KMS-11 (cell line): ENCODE data around the gene EHF.
"Not testable (repeated sequence)": the region's sequence is repeated elsewhere in the genome, so short reads cannot be mapped to it uniquely, and the experiment has no call there.

Experiments used
- H2AFZ ChIP-seq: fragments of 200-600 bp; sonication (generic); 2 replicates; pipeline ENCODE4 v1.6.1; 2016; ENCODE audit warnings: antibody characterized with exemption, mixed run types, low read depth
- H3K27ac ChIP-seq: fragments of 200-600 bp; sonication (generic); 2 replicates; pipeline ENCODE4 v1.6.1; 2016; ENCODE audit warnings: mild to moderate bottlenecking, mixed run types
- H3K27me3 ChIP-seq: fragments of 200-600 bp; sonication (generic); 2 replicates; pipeline ENCODE4 v1.6.1; 2017; ENCODE audit warnings: mild to moderate bottlenecking, low read depth, mixed run types, moderate library complexity; ENCODE audit not compliant: insufficient read depth
- H3K36me3 ChIP-seq: fragments of 200-600 bp; sonication (generic); 2 replicates; pipeline ENCODE4 v1.6.1; 2017; ENCODE audit warnings: mild to moderate bottlenecking, mixed run types; ENCODE audit not compliant: insufficient read depth
- H3K4me1 ChIP-seq: fragments of 200-600 bp; sonication (generic); 2 replicates; pipeline ENCODE4 v1.6.1; 2016; ENCODE audit warnings: mild to moderate bottlenecking, low read depth, mixed run types; ENCODE audit not compliant: poor library complexity, severe bottlenecking
- H3K4me2 ChIP-seq: fragments of 200-600 bp; sonication (generic); 2 replicates; pipeline ENCODE4 v1.7.0; 2016; ENCODE audit warnings: mild to moderate bottlenecking, mixed run types
- H3K4me3 ChIP-seq: fragments of 200-600 bp; sonication (generic); IDR thresholded peaks from 2 replicates; pipeline ENCODE4 v1.6.1; 2017; ENCODE audit warnings: low read depth, low read length, mixed read lengths; ENCODE audit not compliant: insufficient read depth
- H3K79me2 ChIP-seq: fragments of 200-600 bp; sonication (generic); 2 replicates; pipeline ENCODE4 v1.6.1; 2016; ENCODE audit warnings: low read depth, mixed run types; ENCODE audit not compliant: insufficient read depth
- H3K9ac ChIP-seq: fragments of 200-600 bp; sonication (generic); 2 replicates; pipeline ENCODE4 v1.6.1; 2016; ENCODE audit warnings: mild to moderate bottlenecking, mixed run types
- H4K20me1 ChIP-seq: fragments of 200-600 bp; sonication (generic); 2 replicates; pipeline ENCODE4 v1.6.1; 2016; ENCODE audit warnings: mild to moderate bottlenecking, mixed run types; ENCODE audit not compliant: insufficient read depth
- CTCF ChIP-seq: fragments of 200-600 bp; sonication (generic); conservative IDR thresholded peaks from 2 replicates; pipeline ENCODE4 v1.6.1; 2017; ENCODE audit warnings: low read depth, mild to moderate bottlenecking, antibody characterized with exemption, low read length, moderate library complexity, mixed read lengths

The EHF gene

GRCh38 chr11:34586488-34587281 is 34.2 kb upstream of the EHF start:
- Histone ChIP-seq H3K4me1 (peaks cover 17% of the 10 kb centered on the region), H3K9ac (no peak overlapping the region), H4K20me1 (no peaks in the 10 kb centered on the region), H3K4me2 (0 out of 2 replicates have a peak overlapping the region, but pooled peaks have one; percentile 17), H3K36me3 (no peaks in the 10 kb centered on the region), H3K27ac (no peak overlapping the region), H3K4me3 (no peak overlapping the region), H3K79me2 (no peaks in the 10 kb centered on the region), H2AFZ (peak overlapping the region; percentile 36; the same call in 1 of the 2 replicates), H3K27me3 (no peaks in the 10 kb centered on the region)
- TF ChIP-seq CTCF, result peak; percentile 53

- TF ChIP-seq CTCF, result no peak
- Histone ChIP-seq H3K79me2 (no peaks in the 10 kb centered on the region), H4K20me1 (no peaks in the 10 kb centered on the region), H3K27ac (no peak overlapping the region), H3K4me1 (peaks cover 17% of the 10 kb centered on the region), H3K4me2 (no peak overlapping the region), H3K4me3 (no peak overlapping the region), H3K27me3 (no peaks in the 10 kb centered on the region), H3K9ac (no peak overlapping the region), H3K36me3 (no peaks in the 10 kb centered on the region), H2AFZ (no peak overlapping the region)
These were observed 33.6 kb upstream of the EHF start for GRCh38 chr11:34587282-34587677.

- H2AFZ ChIP-seq, result no peak overlapping the region
These were observed 32.9 kb upstream of the EHF start for GRCh38 chr11:34588023-34588422.

GRCh38 chr11:34588701-34589100 is 32.2 kb upstream of the EHF start:
- Histone ChIP-seq H4K20me1 (no peaks in the 10 kb centered on the region), H3K27me3 (no peaks in the 10 kb centered on the region), H3K4me1 (peaks cover 17% of the 10 kb centered on the region), H2AFZ (no peak overlapping the region), H3K4me2 (no peak overlapping the region), H3K36me3 (no peaks in the 10 kb centered on the region), H3K79me2 (no peaks in the 10 kb centered on the region), H3K27ac (no peak overlapping the region), H3K9ac (no peak overlapping the region), H3K4me3 (no peak overlapping the region)
- TF ChIP-seq CTCF, result no peak

More at GRCh38 chr11:34588023-34588422, 32.9 kb upstream of the EHF start:
- TF ChIP-seq CTCF, result no peak
- no peaks in the 10 kb centered on the region for H4K20me1 ChIP-seq
- H3K4me1 ChIP-seq, result peaks cover 17% of the 10 kb centered on the region
- H3K36me3 ChIP-seq, result no peaks in the 10 kb centered on the region
- H3K4me3 ChIP-seq, result no peak overlapping the region
- no peak overlapping the region for H3K9ac ChIP-seq
- no peak overlapping the region for H3K4me2 ChIP-seq
- H3K27me3 ChIP-seq, result no peaks in the 10 kb centered on the region
- H3K79me2 ChIP-seq, result no peaks in the 10 kb centered on the region
- H3K27ac ChIP-seq, result no peak overlapping the region

- not testable (repeated sequence) for H3K36me3 ChIP-seq, H3K27me3 ChIP-seq, H3K9ac ChIP-seq, H4K20me1 ChIP-seq, H2AFZ ChIP-seq, H3K4me2 ChIP-seq, H3K27ac ChIP-seq, H3K4me3 ChIP-seq, H3K79me2 ChIP-seq
- peaks cover 17% of the 10 kb centered on the region for H3K4me1 ChIP-seq
These were observed 31.7 kb upstream of the EHF start for GRCh38 chr11:34589177-34589576.
